H9 (cell line): ENCODE data around the gene MFRP. TPM values are rescaled to one million over a fixed set of nuclear protein-coding genes. Genes with fewer than 3 reads are reported as not detected.

ENCODE experiments used
- DNase-seq: peaks from one replicate; pipeline ENCODE4 v3.0.0-alpha.2; 2017
- H2AFZ ChIP-seq: one replicate; pipeline ENCODE4 v1.6.1; 2013; ENCODE audit warnings: mild to moderate bottlenecking, low read length, control low read depth, moderate library complexity
- H2AK5ac ChIP-seq: 2 replicates; pipeline ENCODE4 v1.6.1; 2013; ENCODE audit warnings: low read length, control low read depth, mixed read lengths; ENCODE audit not compliant: insufficient read length
- H2BK120ac ChIP-seq: one replicate; pipeline ENCODE4 v1.6.1; 2013; ENCODE audit warnings: low read depth, mild to moderate bottlenecking, low read length, control low read depth, inconsistent platforms; ENCODE audit not compliant: poor library complexity, severe bottlenecking
- H2BK12ac ChIP-seq: 2 replicates; pipeline ENCODE4 v1.6.1; 2013; ENCODE audit warnings: low read length, control low read depth, mixed read lengths, low read depth; ENCODE audit not compliant: insufficient read length
- H2BK15ac ChIP-seq: 2 replicates; pipeline ENCODE4 v1.6.1; 2013; ENCODE audit warnings: low read depth, low read length, control low read depth
- H2BK20ac ChIP-seq: one replicate; pipeline ENCODE4 v1.6.1; 2013; ENCODE audit warnings: low read depth, mild to moderate bottlenecking, low read length, control low read depth, inconsistent platforms; ENCODE audit not compliant: poor library complexity, severe bottlenecking
- H2BK5ac ChIP-seq: 2 replicates; pipeline ENCODE4 v1.6.1; 2013; ENCODE audit warnings: low read length, control low read depth, mixed read lengths; ENCODE audit not compliant: insufficient read length
- H3K14ac ChIP-seq: 2 replicates; pipeline ENCODE4 v1.6.1; 2013; ENCODE audit warnings: low read length, control low read depth; ENCODE audit not compliant: insufficient read depth
- H3K18ac ChIP-seq: 2 replicates; pipeline ENCODE4 v1.6.1; 2013; ENCODE audit warnings: low read depth, mild to moderate bottlenecking, mixed read lengths, low read length, control low read depth; ENCODE audit not compliant: insufficient read length
- H3K23ac ChIP-seq: 2 replicates; pipeline ENCODE4 v1.6.1; 2013; ENCODE audit warnings: low read length, control low read depth, mixed read lengths, low read depth; ENCODE audit not compliant: insufficient read length
- H3K23me2 ChIP-seq: 2 replicates; pipeline ENCODE4 v1.6.1; 2013; ENCODE audit warnings: low read depth, mild to moderate bottlenecking, mixed read lengths, low read length, control low read depth; ENCODE audit not compliant: insufficient read length, poor library complexity, severe bottlenecking
- H3K27ac ChIP-seq: 2 replicates; pipeline ENCODE4 v1.5.1; 2013; ENCODE audit warnings: low read length, control low read depth, mixed read lengths, low read depth; ENCODE audit not compliant: insufficient read length
- H3K27me3 ChIP-seq: 2 replicates; pipeline ENCODE4 v1.6.1; 2013; ENCODE audit warnings: low read length, control low read depth, inconsistent platforms; ENCODE audit not compliant: insufficient read depth
- H3K4ac ChIP-seq: 2 replicates; pipeline ENCODE4 v1.6.1; 2013; ENCODE audit warnings: low read depth, mild to moderate bottlenecking, control low read depth, inconsistent platforms, low read length, moderate library complexity
- H3K4me1 ChIP-seq: 2 replicates; pipeline ENCODE4 v1.6.1; 2013; ENCODE audit warnings: low read length, control low read depth, inconsistent platforms; ENCODE audit not compliant: insufficient read depth
- H3K4me2 ChIP-seq: 2 replicates; pipeline ENCODE4 v1.6.1; 2013; ENCODE audit warnings: low read length, control low read depth, mixed read lengths; ENCODE audit not compliant: insufficient read length, insufficient read depth
- H3K56ac ChIP-seq: 2 replicates; pipeline ENCODE4 v1.6.1; 2013; ENCODE audit warnings: low read depth, mild to moderate bottlenecking, mixed read lengths, low read length, control low read depth; ENCODE audit not compliant: insufficient read length
- H3K79me1 ChIP-seq: 2 replicates; pipeline ENCODE4 v1.6.1; 2013; ENCODE audit warnings: low read depth, mild to moderate bottlenecking, moderate library complexity, low read length, control low read depth, inconsistent platforms; ENCODE audit not compliant: insufficient read depth, poor library complexity, severe bottlenecking
- H3K79me2 ChIP-seq: 2 replicates; pipeline ENCODE4 v1.6.1; 2013; ENCODE audit warnings: low read length, control low read depth, inconsistent platforms; ENCODE audit not compliant: insufficient read depth
- H3K9ac ChIP-seq: 2 replicates; pipeline ENCODE4 v1.6.1; 2013; ENCODE audit warnings: low read length, control low read depth, mixed read lengths; ENCODE audit not compliant: insufficient read length; ENCODE audit errors: extremely low read depth
- H3K9me3 ChIP-seq: one replicate; pipeline ENCODE4 v1.6.1; 2013; ENCODE audit warnings: low read depth, low read length, inconsistent platforms; ENCODE audit not compliant: control insufficient read depth
- H3T11ph ChIP-seq: one replicate; pipeline ENCODE4 v1.6.1; 2013; ENCODE audit warnings: mild to moderate bottlenecking, low read length, control low read depth, inconsistent platforms
- H4K20me1 ChIP-seq: one replicate; pipeline ENCODE4 v1.6.1; 2013; ENCODE audit not compliant: control insufficient read depth, insufficient read length, insufficient read depth
- H4K5ac ChIP-seq: 2 replicates; pipeline ENCODE4 v1.6.1; 2013; ENCODE audit warnings: low read depth, mild to moderate bottlenecking, mixed read lengths, low read length, control low read depth; ENCODE audit not compliant: insufficient read length
- H4K8ac ChIP-seq: replicated peaks from 2 replicates; pipeline ENCODE4 v1.6.1; 2013; ENCODE audit warnings: low read length, control low read depth, mixed read lengths, low read depth; ENCODE audit not compliant: insufficient read length
- H4K91ac ChIP-seq: 2 replicates; pipeline ENCODE4 v1.6.1; 2013; ENCODE audit warnings: low read depth, mild to moderate bottlenecking, moderate library complexity, mixed read lengths, low read length, control low read depth; ENCODE audit not compliant: insufficient read length
- H3K27ac Mint-ChIP-seq, 3 experiments: 2 replicates in 2 of 3; 3 replicates in 1 of 3; pipeline ENCODE4 v1.8.0; 2020 to 2021; ENCODE audit warnings: mixed read lengths in 3 of 3, mild to moderate bottlenecking in 1 of 3, moderate library complexity in 1 of 3
- H3K27me3 Mint-ChIP-seq: 2 replicates; pipeline ENCODE4 v1.8.0; 2021; ENCODE audit warnings: low read depth, mild to moderate bottlenecking, moderate library complexity, mixed read lengths
- H3K36me3 Mint-ChIP-seq, 3 experiments: 2 replicates in 2 of 3; 3 replicates in 1 of 3; pipeline ENCODE4 v1.8.0; 2020 to 2021; ENCODE audit warnings: low read depth in 3 of 3, mixed read lengths in 3 of 3; ENCODE audit not compliant: insufficient read depth in 1 of 3
- H3K4me1 Mint-ChIP-seq, 2 experiments: 2 replicates each; pipeline ENCODE4 v1.8.0; 2020; ENCODE audit warnings: mixed read lengths in 2 of 2
- H3K4me3 Mint-ChIP-seq, 2 experiments: 2 replicates in 1 of 2; 3 replicates in 1 of 2; pipeline ENCODE4 v1.8.0; 2020 to 2021; ENCODE audit warnings: mild to moderate bottlenecking in 2 of 2, mixed read lengths in 2 of 2, moderate library complexity in 1 of 2
- H3K9me3 Mint-ChIP-seq, 2 experiments: 2 replicates in 1 of 2; 3 replicates in 1 of 2; pipeline ENCODE4 v1.8.0; 2020; ENCODE audit warnings: mild to moderate bottlenecking in 2 of 2, mixed read lengths in 2 of 2, moderate library complexity in 1 of 2
- CTCF ChIP-seq: fragments of 200-600 bp; sonication (generic); conservative IDR thresholded peaks from 3 replicates; pipeline ENCODE4 v1.8.0; 2021; ENCODE audit warnings: antibody characterized with exemption, mild to moderate bottlenecking
- WGBS: extraction: QIAGEN DNeasy Blood & Tissue Kit; methylation state at CpG from one replicate; pipeline ENCODE4 v1.1.7; 2013; ENCODE audit warnings: missing lambda C conversion rate, low lambda C conversion rate, mixed read lengths; ENCODE audit not compliant: insufficient read length; ENCODE audit errors: extremely low coverage; 5-methylcytosine and 5-hydroxymethylcytosine counted together
- total RNA-seq: library from RNA; stranded (reverse); gene quantifications from 2 replicates; pipeline ENCODE4 v1.2.1, GENCODE V29; 2021

MFRP gene
- total RNA-seq, 1 experiment from 2014 or later = not detected

DNA sequence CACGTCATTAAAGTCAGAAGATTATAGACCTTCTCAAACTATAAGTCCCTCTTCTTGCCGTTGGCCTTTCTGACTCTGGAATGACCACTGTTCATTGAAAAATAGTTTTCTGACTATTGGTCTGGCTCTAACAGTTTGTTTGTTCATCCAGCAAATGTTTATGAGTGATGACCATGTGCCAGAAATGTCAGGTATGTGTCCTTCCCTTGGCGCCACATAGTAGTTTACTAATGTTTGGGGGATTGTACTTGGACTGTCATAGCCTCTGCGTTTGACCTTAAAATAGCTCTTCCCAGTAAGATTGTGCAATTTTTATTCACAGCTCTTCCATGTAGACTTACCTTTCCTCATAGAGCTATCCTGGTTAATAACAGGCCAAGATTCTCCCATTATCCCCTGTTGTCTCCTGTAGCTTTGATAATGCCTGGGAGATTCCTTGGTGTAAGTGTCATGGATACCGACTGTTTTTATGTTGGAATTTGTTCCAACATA is 43.2 kb downstream of the MFRP start:
- Histone ChIP-seq H2BK15ac (no peak overlapping the region), H4K8ac (no peak overlapping the region), H2BK20ac (no peak overlapping the region), H3K18ac (no peak overlapping the region), H3T11ph (no peak overlapping the region), H2BK5ac (no peak overlapping the region), H2AFZ (no peak overlapping the region), H3K4me2 (no peak overlapping the region), H2BK12ac (no peak overlapping the region), H3K14ac (no peak overlapping the region), H4K20me1 (no peaks in the 10 kb centered on the region), H3K79me1 (no peaks in the 10 kb centered on the region), H3K9ac (no peak overlapping the region), H2AK5ac (no peak overlapping the region), H4K91ac (no peak overlapping the region), H3K79me2 (no peaks in the 10 kb centered on the region), H3K27ac (no peak overlapping the region), H3K23me2 (no peaks in the 10 kb centered on the region), H3K27me3 (no peaks in the 10 kb centered on the region), H3K4me1 (no peaks in the 10 kb centered on the region), H3K9me3 (no peaks in the 10 kb centered on the region), H2BK120ac (no peak overlapping the region), H3K23ac (no peak overlapping the region), H4K5ac (no peak overlapping the region), H3K56ac (no peak overlapping the region), H3K4ac (no peak overlapping the region)
- WGBS = no CpG with 5 or more reads among the region's 5 CpGs
- peaks cover 10 to 18% of the 10 kb centered on the region in 2 experiments; a peak in 3 of 4 replicates for H3K4me1 Mint-ChIP-seq
- H3K4me3 Mint-ChIP-seq = no peak overlapping the region
- peaks cover 16 to 71% (median 64%) of the 10 kb centered on the region in 3 experiments; a peak in 6 of 7 replicates for H3K36me3 Mint-ChIP-seq
- no peak overlapping the region for H3K27ac Mint-ChIP-seq
- H3K9me3 Mint-ChIP-seq = no peaks in the 10 kb centered on the region
- no peak for TF ChIP-seq CTCF
- H3K27me3 Mint-ChIP-seq = no peaks in the 10 kb centered on the region
- DNase-seq = no peak
